GM19035 (cell line): ENCODE results near the gene LIPH.
"Not testable (repeated sequence)": the region's sequence is repeated elsewhere in the genome, so short reads cannot be mapped to it uniquely, and the experiment has no call there.

ENCODE experiments used
- ATAC-seq: cut with Tn5 transposase; IDR thresholded peaks from one replicate; pipeline ENCODE4 v1.9.1; 2021; ENCODE audit not compliant: unreplicated experiment

Gene LIPH

DNA sequence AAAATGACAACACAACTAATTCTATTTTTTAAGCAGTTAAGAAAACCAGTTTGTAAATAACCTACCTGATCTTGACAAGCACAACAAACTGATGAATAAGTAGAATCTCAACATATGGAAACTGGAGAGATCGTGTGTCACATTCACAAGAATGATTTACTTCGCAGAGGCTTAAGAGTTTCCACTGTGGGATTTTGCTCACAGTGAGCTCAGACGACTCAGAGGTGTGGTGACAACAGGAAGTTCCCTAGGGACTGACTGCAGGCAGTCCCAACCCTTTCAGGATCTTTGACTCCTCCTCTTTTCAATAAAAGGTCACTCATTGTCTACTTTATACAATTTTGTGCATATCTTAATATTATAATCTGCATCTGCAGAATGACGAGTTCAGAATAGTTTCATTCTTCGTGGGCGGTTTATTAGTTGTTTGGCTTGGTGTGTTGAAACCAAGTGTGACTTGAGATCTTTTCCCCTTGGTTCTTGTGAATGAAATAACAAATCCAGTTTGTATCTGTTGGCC lies at the start of gene LIPH:
TSS of gene LIPH (minus strand) at position 231 of the 520 bp plus-strand sequence. CDS start at position 114, 117 bp downstream.
- peak; percentile 72 for ATAC-seq

DNA sequence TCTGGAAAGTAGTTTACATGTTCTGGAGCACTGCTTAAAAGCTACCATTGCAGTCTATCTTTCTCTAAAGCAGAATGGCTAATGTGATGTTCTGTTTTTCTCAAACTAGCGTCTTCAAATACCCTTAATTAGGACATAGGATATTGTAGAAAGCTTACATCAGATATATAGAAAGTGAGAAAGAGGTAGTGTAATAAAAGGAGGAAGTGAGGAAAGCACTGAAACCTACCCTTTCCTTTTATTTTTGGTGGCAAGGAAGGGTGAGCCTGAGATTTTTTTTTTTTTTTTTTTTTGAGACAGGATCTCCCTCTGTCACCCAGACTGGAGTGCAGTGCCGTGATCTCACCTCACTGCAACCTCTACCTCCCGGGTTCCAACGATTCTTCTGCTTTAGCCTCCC lies 43.1 kb upstream of the LIPH start:
- ATAC-seq = no peak

DNA sequence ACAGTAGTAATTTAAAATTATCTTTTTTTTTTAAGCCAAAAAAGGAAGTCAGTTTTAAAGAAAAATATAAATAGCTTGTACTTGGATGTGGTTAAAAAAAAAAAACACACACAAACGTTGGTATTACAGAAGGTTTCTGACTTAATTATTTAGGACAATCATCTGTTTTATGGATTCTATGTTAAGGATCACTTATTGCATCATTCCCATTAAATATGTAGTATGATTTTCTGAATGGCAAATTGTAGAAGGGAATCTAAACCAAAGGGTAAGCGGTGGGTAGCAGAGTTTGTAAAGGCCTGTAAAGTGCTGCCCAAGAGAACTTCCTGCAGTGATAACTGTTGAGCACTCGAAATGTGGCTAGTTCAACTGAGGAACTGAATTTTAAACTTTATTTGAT lies 41.7 kb upstream of the LIPH start:
- ATAC-seq = no peak

DNA sequence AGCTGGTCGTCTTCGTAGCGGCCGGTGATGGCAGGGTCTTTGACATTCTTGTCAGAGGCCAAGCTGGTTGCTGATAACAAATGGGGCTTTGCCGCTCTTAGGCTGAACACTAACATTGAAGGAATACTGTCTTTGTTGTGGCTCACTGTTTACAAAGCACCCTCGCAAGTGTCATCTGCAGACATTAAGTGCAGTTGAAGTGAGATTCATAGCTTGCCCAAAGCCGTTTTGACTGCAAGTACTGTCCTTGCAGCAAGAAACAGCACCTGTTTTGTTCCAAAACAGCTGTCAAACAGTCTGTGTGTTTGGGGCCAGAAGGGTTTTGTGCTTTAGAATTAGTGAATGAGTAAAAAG lies 34.3 kb upstream of the LIPH start:
- ATAC-seq = no peak

DNA sequence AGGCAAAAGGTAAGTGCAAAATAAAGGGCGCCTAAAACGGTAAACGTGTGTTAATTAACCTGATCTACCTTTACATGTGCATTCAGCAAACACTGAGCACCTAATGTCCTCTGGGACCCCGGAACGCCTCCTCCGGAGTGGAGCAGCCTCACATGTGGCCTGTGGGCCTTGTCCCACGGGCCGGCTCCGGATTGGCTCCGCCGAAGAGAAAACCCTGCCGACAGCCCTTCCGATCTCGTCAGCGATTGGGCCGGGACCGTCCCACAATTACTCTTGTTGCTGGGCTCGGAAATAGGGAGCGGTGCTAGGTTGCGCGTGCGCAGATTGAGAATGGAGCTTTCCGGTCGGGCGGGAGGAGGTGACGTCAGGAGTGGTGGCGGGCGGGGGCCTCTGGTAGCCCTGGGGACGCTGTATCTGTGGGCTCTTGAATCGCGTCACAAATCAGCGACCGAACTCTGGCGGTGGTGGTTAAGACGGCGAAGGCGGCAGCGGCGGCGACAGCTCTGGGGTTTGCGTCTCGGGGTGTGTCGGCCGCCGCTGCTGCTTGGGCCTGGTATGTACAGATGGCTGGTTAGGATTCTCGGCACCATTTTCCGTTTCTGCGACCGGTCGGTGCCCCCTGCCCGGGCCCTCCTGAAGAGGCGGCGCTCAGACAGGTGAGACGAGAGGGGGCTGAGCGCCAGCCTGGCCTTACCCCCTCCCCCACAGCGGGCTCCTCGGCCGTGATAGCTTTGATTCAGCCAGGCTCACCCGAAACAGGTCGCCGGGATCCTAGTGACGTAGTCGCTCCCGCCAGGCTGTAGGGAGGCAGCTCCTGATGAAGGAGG lies 33.7 kb upstream of the LIPH start, which contains the start of gene SENP2:
TSS of gene SENP2 (plus strand) at position 437 of the 827 bp plus-strand sequence. CDS start at position 556, 119 bp downstream.
- ATAC-seq = peak; percentile 96

DNA sequence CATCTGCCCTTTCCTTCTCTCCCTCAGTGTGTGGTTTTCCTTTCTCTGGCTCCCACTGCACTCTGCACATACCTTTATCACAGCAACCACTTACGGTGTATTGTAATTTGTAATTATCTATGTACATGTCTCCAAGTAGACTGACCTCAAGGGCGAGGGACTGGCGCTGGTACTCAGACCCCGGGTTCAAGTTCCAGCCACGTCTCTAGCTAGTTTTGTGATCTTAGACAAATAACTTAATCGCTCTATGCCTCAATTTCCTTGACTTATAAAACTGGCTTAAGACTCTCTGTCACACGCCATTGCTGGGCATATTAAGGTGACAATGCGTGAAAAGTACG lies 33.1 kb upstream of the LIPH start:
- ATAC-seq = no peak

DNA sequence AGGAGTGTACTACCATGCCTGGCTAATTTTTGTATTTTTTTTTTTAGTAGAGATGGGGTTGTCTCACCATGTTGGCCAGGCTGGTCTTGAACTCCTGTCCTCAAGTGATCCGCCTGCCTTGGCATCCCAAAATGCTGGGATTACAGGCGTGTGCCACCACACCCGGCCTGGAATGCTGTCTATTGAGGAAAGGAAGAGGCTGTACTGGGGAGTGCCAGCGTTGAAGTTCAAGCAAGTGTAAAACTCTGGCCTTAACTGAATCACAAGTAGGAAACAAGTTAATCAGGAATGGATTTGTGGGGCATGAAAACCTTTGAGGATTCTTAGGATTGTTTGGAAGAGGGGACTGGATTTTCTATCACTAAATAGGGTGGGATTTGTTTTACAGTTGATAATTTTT lies 32.3 kb upstream of the LIPH start:
- no peak for ATAC-seq

DNA sequence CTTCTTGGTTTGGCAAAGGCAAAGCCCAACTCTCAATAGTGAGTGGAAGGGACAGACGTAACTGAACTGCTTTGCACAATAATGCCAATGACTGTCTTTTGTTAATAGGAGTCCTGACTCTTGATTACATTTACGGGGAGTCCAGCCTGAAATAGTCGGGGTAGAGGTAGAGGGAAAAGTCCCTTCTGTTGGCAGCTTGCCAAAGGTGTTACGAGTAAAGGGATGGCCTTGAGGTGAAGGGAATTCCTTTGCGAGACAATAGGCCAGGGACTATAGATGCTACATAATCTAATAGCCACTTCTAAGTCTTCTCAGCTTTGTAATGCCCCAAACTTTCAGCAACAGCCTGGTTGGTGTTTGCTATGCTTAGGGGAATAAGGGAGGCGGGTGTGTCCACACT lies 31.5 kb upstream of the LIPH start:
- no peak for ATAC-seq

DNA sequence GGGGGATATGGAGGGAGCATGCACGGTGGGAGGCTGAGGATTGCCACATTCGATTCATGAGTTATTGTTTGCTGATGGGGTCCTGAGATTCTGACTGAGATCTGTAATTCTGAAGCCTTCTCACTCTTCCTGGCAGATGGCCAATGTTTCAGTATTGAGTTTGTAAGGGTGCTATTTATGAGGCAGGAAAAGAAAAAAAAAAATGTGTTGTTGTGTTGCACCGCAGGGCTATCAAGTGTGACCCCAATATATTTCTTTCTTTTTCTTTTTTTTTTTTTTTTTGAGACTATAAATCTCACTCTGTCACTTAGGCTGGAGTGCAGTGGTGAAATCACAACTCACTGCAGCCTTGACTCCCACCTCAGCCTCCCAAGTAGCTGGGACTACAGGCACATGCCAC lies 30.5 kb upstream of the LIPH start:
- no peak for ATAC-seq

DNA sequence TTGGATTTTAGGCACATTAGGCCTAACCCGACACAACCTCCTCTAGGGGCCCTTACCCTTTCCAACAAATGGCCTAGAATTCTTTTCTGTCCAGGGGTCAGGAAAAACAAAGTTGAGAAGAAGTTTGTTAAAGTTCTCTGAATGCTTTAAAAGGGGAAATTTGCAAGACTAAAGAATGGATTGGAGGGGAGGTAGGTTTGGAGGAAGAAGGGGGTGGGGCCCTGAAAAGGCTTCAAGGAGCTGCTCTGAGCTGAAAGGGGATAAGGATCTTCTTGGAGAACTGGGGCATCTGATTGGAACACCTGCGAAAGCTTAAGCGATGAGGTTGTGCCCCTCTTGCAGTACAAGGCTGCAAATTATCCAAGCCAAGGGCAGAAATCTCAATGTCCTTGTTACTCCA lies 29.8 kb upstream of the LIPH start:
- ATAC-seq = no peak

DNA sequence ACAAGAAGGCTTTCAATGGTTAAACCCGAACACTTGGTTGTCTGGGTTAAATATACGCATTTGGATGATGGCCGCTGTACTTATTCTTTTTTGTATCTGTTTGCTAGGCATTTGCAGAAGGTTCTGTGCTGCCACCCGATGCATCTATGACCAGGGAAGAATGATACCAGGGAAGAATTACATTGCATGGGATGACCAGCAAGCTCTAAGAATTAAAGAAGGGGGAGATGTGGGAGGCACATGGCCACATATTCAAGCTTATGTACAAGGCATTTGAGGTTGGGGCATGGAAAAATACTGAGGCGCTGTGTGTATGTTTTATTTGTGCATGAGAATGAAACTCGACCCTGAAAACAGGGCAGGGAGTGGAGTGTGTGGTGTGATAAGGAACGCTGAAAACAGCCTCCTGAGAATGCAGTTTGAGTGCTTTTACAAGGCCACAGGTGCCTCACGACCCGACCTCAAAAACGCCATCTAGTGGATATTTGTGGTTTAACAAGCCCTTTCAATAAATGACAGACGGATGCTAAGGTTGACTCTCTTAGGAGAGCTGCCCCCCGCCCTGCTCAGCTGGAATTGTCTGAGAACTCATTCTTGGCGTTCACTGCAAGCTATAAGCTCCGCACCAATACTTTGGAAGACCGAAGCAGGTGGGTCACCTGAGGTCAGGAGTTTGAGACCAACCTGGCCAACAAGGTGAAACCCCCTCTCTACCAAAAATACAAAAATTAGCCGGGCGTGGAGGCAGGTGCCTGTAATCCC lies 22.9 kb upstream of the LIPH start:
- ATAC-seq = peak; percentile 80

DNA sequence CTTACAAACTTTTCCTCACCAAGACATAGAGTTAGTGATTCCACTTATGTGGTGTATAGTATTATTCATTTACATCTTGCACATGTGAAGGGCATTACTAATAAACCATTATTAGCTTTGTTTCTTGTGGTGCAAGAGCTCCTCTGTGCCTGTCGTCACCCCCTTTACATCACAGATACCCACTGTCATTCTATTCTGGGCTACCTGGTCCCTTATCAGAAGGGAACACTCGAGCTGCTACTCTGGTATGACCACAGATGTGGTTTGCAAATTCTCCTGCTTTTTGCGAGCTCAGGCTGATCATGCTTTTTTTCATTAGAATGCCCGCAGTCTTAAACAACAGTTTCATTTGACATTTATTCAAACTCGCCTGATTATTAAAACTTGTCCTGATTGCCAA lies 19.8 kb upstream of the LIPH start:
- ATAC-seq = no peak

DNA sequence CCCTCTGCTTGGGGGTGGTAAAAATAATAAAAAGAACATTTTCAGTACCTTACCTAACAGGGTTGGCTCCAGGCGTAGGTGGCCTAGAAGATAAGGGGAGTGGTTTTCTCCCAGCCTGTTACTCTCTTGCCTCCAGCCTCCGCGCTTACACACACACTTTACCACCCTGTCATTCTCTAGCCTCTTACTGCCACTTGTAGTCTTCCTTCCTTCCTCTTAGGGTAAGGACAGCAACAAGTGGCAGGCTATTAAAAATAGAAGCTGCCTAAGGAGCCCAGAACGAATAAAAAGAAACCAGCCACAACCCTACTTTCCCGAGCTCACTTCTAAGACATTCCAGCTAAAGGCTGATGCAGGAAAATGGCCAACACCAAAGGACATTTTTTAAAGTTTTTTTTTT lies 9.6 kb upstream of the LIPH start:
- no peak for ATAC-seq

DNA sequence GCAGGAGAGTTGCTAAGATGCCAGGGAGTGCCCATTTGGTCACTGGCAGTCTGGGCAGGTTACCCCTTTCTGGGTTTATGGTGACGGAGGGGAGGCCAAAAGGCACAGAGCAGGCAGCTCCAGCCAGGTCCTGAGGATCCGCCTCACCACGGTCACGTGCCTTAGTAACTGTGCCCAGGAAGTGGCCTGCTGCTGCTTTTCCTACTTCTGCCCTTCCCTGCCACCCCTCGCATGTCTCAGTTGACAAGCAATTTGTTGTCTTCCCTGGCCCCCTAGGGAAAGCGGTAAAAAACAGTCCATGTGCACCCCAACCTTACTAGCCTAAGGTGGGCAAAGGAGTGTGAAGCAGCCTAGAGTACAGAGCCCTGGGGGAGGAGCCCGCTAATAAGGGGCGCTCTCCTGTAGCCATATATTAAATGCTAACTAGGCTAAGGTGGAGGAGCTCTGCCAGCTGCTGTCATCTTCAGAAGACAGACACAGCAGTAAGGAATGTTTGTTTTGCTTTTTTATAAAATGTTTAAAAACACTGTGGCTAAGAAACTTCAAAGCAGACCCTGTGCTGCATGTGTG lies 9.1 kb upstream of the LIPH start:
- ATAC-seq = no peak

DNA sequence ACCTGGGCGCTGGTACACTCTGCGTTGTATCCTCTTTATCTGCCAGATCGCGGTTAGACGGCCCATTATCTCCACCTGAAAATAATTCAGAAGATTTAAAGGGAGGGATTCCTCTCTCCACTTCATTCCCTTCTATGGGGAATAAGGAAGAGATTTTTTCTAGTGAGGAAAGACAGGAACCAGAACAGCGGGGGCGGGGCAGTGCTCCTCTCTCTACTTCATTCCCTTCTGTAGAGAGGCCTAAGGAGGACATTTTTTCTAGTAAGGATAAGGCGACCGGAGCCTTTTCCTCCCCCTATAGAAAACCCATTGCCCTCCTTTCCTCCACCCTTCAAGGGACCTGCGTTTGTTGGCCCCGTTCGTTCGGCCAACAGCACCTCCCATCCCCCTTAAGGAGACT lies 8.3 kb upstream of the LIPH start:
- no peak for ATAC-seq

DNA sequence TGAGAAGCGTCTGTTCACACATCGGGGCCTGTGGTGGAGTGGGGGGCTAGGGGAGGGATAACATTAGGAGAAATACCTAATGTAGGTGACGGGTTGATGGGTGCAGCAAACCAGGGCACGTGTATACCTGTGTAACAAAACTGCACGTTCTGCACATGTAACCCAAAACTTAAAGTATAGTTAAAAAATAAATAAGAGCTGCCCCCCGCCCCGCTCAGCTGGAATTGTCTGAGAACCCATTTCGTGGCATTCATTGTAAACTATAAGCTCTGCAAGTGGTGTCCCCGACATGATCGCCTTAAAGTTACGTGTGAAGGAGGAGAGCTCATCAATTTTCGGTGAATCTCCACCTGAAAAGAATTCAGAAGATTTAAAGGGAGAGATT lies 7.3 kb upstream of the LIPH start:
- no peak for ATAC-seq

DNA sequence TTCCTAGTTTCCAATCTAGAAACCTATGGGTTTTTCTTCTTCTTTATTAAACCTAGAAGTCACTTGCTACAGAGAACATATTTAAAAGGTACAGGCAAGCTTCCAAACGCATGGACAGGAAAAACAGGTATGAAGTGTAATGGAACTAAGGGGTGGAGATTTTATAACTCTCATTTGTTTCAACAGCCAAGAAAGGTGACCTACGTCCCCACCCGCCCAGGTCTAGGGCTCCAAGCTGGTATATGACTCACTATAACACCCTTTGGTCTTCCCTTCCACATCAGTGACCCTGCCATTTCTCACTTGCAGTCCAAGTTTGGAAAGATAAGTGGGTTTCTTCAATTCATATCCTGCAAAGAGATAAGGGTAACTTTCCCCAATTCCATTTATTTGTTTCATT lies 6.0 kb upstream of the LIPH start:
- no peak for ATAC-seq

DNA sequence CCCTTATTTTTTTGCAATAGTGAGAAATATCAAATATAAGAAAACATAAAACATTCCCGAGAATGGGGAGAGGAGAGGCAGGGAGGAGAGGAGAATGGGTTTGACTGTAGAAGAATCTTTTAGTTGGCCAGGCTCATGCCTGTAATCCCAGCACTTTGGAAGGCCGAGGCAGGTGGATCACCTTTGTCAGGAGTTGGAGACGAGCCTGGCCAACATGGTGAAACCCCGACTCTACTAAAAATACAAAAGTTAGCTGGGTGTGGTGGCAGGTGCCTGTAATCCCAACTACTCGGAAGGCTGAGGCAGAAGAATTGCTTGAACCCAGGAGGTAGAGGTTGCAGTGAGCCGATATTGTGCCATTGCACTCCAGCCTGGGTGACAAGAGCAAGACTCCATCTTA lies 4.3 kb upstream of the LIPH start:
- not testable (repeated sequence) for ATAC-seq

DNA sequence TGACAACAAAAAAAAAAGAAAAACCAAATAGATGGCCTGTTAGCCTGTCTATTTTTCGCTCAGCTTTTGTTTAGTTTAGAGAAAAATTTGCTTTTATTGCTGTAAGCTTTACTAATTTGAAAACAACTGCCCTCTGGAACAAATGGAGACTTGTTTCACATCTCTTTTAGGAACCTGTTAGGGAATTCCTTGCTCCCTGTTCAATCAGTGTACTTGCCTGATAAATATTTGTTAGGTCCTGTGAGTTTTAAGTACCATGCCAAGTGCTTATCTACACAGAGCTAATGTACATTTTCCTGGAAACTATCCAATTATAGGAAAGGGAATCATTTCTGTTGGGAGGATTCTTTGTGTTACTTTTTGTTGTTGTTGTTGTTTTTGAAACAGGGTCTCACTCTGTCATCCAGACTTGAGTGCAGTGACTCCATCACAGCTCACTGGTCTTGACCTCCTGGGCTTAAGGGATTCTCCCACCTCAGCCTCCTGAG lies 3.5 kb upstream of the LIPH start:
- no peak for ATAC-seq

DNA sequence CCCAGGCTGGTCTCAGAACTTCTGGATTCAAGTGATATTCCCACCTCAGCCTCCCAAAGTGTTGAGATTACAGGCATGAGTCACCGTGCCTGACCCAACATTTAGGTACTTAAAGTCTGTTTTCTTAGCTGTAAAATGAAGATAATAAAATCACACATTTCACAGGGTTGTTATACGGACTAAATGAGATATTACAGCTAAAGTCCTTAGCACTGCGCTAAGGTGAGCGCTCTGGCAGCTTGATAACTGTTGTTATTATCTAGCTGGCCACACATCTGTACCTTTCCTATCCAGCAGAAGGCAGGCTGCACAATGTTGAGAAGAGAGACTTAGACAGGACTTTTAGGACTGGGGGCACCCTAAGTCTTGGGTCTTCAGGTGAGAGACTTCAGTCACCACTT lies 2.7 kb upstream of the LIPH start:
- ATAC-seq = no peak

DNA sequence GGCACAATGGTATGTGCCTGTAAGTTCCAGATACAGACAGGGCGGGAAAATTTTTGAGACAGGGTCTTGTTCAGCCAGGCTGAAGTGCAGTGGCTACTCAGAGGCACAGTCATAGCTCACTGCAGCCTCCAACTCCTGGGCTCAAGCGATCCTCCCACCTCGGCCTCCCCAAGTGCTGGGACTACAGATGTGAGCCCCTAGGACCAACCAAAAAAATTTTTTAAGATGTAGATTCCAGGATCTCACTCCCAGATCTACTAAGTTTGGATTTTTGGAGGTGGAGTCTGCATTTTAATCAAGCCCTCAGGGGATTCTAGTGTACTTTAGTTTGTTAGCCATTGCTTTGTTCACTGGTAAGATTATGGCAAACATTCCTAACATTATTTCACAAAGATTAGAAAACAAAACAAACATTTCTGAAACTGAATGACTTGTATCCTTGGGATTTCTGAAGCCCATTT lies 2.7 kb downstream of the LIPH start:
- ATAC-seq = no peak

DNA sequence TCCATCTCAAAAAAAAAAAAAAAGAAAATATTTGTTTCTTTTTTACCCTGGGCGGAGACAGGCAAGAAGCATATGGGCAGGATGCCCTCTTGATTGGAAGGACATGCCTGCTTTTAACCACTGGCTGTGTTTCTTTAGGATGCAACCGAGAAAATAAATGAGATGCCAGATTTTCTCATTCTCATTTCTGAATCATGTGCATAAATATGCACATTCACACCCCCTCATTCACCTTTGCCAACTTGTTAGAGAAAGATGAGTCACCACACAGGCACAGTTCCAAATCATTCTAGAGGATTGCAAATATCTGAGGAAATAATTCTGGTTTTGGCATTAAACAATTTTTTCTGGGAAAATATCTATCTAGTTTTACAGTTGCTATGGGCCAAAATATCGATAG lies 3.3 kb downstream of the LIPH start:
- no peak for ATAC-seq
